NCI-H524 treated with DMSO at 0.1 percent for 48 hours (cell line): ENCODE measurements around the gene CDH26.

Experiments used
- DNase-seq: peaks from one replicate; lab custom pipeline; 2025; lab: John Stamatoyannopoulos, UW

The CDH26 gene

DNA sequence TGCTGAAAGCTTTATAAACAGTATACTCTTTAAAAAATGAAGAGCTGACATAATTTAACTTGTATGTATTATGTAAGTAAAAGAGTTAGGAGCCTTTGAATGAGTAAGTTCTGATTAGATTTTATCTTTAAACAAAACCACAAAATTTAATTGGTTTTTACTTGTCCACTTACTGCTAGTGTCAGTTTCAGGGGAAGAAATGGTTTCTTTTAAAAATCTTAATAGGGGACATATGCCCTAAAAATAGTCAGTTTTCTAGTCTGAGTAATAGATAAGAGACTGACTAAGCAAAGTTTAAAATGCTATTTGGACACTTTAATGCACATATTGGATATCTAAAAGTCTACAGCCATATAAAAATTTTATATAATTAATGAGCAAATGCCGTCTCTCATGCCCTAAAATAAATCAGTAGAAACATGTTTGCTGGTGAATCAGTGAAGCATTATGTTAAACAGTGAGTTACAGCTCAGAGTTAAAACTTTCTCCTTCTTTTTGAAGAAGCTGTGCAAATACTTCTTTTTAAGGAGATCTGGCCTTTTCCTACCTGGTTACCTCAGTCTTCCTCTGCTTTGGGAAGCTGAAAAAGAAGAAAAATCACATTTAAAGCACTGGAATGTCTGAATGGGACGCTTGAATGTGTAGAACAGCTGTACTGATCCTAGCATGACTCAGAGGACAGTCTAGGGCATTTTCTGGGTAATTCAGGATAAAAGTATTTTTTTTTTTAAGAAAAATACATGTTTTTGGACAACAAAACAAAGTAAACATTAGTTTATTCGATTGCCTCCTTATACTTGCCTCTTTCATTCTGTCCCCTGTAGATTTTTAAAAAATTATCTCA lies 55.3 kb downstream of the CDH26 start:
- no peak for DNase-seq

DNA sequence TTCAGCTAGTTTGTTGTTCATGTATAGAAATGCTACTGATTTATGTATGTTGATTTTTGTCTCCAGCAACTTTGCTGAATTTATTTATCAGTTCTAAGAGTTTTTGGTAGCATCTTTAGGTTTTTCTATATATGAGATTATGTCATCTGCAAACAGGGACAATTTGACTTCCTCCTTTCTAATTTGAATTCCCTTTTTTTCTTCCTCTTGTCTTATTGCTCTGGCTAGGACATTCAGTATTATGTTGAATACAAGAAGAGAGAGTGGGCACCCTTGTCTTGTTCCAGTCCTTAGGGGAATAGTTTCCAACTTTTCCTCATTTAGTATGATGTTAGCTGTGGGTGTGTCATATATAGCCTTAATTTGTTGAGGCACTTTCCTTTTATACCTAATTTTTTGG lies 58.2 kb downstream of the CDH26 start:
- no peak for DNase-seq

DNA sequence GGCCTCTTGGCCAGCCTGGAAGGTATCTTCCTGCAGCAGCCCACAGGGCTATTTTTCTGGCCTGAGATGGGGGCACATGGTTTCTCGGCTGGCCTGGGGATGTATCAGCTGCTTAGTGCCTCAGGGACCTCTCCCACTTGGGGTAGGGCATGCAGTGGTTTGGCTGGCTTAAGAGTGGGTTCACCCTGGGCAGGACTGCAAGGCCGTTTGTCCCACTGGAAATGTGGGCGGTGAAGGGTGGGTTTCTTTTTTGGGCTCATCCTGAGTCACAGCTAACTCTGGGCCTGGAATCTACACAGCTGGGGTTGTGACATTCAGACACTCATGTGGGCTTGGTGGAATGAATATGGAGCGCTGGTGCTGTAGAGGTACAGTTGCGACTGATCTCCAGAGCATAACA lies 62.0 kb downstream of the CDH26 start:
- no peak for DNase-seq

DNA sequence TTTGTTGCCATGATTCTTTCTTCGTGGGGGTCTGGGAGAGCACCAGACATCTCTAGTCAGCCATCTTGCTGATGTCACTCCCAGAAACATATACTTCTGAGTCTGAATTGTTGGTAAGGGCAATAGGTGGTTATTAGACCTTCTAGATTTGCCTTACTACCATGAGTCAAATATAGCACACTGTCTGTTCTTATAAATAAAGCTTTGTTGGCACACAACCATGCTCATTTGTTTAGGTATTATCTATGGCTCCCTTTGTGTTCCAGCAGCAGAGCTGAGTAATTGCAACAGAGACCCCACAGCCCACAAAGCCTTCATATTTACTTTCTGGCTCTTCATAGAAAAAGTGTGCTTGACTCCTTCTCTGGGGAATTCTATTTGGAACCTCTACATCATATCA lies 62.9 kb downstream of the CDH26 start:
- DNase-seq: no peak

DNA sequence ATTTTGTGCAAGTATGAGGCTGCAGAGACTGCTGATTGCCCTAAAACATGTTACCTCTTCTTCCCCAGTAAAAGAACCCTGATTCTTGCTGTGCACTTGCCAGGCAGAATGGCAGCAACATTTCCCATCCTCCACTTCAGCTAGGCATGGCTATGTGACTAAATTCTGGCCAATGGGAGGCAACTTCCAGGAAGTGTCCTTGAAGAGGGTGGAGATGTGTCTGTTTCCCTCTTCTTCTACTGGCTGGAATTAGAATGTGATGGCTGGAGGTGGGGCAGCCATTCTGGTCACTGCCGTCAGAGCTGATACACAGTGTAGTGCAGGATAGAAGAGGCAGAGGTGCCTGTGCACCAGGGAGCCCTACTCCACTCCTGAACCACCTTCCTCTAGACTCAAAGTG lies 64.6 kb downstream of the CDH26 start:
- DNase-seq: no peak

DNA sequence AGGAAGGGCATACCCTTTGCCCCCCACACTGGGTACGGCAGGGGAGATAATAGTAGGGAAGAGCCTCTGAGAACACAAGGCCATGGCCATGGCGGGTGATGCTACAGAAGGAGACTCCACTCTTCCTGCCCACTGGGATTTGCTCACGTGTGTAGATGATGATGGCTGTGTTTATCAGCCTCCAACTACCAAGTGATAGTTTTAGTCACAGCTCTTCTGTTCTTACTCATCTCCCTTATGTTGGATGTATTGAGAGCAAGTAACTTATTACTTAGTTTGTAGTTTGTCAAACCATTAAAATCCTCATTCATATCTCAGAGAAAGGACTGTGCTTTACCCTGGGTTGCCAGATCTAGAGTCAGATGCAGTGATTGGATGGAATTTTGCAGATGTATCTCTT lies 66.0 kb downstream of the CDH26 start:
- no peak for DNase-seq

DNA sequence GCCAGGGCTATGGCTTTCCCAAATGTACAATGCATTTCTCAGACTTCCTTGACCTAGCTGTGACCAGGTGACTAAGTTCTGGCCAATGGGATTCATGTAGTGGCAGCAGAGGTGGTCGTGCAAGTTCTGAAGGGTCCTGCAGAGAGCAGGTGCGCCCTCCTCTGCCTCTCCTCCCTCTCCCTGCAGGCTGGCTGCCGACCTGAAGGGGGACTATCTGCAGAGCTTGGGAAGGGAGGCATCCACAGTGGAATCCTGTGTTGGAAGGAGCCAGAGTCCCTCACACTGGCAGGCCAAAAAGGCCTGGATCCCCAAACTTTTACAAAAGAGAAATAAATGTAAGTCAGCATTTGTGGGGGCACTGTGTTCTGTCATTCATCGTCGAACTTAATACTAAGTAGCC lies 66.6 kb downstream of the CDH26 start:
- no peak for DNase-seq

DNA sequence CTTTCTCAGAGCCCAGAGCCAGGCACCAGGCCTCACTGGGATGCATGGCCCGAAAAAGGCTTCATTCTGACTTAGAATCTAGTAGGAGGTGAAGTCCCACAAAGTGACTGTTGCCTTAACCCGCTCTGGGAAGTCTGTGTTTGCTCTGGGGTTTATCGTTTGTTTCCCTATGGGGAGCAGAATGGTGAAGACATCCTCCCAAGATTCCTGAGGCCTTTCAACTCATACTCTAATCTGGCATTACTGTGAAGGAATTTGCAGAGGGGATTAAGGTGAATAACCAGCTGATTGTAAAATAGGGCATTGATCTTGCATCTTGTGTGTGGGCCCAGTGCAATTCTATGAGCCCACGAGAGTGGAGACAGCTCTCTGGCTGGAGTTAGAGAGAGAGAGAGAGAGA lies 67.8 kb downstream of the CDH26 start:
- no peak for DNase-seq

DNA sequence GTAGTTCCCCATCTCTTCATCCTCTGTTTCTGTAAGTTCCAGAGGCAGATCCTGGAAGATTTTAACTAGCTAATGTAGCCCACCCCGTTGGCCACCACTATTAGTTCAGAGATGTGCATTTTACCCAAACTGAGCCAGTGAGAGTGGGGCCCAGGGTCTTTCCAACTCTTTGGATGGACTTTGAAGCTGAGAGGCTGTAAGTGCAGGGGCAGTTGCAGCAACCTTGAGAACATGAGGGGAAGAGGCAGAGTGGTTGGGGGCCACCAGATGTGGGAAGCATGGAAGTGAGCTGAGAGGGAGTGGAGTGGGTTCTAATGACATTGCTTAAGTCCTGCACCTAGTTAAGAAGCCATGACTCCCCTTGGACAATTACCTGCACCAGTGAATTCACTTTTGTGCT lies 72.2 kb downstream of the CDH26 start:
- no peak for DNase-seq

DNA sequence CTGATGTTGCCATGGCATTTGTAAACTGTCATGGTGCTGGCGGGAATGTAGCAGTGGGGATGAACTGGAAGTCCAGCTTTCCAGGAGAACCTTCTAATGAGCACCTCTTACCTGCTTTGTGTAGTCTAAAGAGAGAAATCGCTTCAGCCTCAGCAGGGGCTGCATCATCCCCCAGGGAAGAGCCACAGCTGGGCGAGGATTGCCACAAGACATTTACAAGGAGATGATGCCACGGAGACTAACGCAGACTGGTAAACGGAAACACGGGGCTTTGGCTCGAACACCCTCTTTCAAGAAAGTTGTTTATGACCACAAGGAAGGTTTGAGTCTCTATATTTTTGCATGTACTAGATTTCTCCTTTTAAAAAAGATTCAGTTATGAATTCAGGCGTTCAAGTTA lies 72.9 kb downstream of the CDH26 start:
- no peak for DNase-seq

DNA sequence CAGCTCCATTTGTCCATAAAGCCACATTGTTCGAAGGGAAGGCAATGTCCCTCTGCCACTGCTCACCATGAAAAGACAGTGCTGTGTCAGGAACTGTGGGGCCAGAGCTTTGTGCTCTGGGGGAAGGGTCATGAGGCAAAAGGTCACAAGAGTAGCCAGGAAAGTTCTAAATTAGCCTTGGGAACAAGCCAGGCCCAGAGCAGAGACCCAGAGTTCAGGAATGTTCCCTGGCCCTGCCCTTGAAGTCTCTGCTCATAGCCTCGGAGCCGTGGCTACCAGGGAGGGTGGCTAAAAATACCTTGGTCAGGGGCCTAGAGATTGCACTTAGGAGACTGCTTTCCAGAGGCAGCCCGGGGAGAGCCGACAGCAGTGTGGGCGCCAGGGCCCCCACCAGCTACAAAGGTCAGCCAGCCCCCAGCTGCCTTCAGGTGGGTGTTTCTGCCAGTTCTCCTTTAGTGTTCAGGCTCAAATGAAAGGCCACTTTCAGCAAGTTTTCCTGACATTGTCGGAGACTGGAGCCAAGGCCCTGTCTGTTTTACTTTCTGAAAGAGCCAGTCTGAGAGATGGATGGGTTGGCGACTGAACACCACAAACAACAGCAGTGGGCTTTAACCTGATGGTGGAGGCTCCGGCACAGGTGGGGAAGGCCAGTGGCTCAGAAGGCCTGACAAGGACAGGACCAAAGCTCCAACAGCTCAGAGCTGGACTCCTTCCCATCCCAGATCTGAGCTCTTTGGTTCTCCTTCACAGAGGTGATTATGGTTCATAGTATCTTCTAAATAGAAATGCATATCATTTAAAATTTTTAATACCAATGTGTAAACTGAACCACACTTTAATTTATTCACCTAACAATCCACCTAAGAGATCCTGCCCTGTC lies 76.2 kb downstream of the CDH26 start:
- DNase-seq: no peak

DNA sequence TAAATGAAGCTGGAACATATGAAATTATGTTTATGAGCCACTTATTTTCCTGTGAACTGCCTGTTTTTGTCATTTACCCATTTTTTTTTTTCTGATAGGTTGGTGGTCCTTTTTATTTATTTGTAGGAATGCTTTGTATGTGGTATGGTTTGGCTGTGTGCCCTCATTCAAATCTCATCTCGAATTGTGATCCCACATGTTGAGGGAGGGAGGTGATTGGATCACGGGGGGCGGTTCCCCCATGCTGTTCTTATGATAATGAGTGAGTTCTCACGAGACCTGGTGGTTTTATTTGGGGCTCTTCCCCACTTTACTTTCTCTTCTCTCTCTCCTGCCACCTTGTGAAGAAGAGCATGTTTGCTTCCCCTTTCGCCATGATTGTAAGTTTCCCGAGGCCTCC lies 77.3 kb downstream of the CDH26 start:
- no peak for DNase-seq

DNA sequence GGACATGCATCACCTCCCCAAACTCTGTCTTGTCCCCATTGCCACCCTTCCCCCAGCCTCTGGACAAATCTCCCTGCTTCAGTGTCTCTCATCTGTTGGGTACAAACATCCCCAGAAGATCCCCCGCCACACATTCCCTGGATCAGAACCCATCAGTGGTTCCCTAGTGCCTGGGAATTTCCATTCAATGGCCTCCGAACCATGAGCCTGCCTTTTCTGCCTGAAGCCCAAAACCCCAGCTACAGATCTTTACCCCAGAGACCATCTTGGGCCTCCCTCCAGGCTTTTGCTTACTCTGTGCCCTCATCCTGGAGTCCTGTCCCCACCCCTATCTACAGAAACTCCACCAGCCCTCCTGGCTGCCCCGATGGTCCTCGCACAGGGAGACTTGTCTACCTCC lies 78.1 kb downstream of the CDH26 start:
- no peak for DNase-seq

DNA sequence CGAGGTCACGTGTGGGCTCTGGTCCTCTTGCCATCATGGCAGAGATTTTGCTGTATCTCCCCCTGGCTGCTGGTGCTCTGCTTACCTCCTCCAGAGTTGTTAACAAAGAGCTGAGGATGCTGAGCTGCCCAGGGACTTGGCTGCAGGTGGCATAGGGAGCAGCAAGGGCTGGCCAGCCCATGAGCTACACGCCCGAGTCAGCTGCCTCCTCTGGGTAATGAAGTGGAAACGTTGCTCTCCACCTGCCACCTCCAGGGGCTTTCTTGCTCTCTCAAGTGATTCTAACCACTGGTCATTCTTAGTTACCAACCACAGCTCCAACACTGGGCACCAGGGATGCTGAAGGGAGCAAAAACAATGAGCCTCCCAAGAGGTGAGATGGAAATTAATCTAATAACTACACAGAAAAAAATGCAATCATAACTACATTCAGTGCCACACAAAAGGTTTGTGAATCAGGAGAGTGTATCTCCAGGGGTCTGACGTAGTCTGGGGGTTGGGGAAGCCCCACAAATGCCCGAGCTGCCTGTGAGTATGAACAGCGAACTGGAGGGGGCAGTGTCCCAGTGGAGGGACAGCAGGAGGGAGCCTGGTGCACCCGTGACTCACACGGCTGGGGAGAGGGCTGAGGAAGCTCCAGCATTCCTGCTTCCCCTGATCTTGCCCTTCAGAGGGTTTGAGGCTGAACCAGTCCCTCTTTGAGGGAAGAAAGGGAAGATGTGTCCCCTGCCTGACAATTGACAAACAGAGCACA lies 78.7 kb downstream of the CDH26 start:
- no peak for DNase-seq

DNA sequence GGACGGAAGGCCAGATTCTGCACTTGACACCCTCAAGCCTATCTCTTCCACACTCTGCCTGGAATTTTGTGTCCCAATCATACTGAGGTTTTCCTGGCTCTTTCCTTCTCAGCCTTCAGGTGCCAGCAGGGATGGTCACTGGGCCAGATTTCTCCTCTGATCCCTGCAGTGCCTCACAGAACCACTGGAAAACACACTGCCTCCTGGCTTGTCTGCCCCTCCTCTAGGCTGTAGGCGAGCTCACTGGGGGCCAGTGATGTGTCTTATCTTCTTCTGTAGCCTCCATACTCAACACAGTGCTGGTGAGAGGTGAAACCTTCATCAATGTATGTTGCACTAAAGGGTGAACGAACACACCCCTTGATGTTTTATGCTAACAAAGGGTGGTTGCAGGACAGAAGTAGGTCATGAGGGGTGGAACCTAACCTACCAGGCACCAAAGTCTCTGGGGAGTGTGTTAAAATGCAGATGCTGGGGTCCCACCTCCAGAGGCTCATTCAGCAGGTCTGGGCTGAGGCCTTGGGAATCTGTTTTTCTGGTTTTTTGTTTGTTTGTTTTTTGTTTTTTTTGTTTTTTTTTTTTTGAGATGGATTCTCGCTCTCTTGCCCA lies 80.3 kb downstream of the CDH26 start:
- DNase-seq: no peak

DNA sequence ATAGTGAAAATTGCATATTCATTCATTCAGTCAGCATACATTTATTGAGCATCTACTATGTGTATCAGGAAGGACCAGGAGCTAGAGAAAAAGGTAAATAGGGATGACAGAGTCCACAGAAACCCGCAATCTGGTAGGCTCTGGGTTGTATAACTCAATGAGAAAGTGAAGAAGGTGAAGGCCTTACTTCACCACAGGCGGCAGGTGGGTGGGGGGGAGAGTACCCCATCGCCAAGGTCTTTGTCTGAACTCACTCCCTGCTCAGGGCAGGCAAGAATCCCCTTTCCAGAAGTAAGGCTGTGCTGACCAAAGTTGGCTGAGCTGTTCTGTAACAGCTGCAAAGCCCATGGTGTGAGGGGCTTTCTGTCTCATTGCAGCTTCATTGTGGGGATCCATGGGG lies 81.3 kb downstream of the CDH26 start:
- DNase-seq: no peak

DNA sequence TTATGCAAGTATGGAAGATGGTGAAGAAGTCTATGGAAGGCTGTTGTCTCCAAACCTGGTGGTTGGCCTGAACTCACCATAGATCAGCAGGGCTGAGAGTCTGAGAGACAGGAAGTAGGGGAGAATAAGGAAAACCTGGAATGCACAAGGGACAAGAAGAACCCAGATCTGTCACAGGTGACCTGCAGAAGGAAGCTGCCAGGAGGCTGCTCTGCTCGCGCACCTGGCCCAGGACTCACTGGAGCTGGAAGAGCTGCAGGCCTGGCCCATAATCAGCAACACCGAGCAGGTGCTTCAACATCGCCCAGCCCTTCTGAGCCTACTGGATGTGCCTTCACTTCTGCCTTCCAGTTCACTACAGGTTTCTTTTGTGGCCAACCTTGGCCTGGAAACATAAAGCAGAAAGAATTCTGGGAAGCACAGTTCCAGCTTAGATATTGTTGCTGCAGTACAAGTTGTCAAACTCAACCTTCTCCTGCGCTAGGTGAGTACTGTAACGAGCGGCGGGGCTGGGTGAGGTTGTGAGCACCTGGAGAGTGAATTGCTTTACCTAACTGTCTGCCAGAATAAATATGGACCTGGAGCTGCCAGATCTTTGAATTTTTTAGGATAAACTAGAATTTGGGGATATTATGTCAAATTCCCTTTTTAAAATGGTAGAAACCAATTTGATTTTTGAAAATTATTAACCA lies 82.4 kb downstream of the CDH26 start:
- no peak for DNase-seq

DNA sequence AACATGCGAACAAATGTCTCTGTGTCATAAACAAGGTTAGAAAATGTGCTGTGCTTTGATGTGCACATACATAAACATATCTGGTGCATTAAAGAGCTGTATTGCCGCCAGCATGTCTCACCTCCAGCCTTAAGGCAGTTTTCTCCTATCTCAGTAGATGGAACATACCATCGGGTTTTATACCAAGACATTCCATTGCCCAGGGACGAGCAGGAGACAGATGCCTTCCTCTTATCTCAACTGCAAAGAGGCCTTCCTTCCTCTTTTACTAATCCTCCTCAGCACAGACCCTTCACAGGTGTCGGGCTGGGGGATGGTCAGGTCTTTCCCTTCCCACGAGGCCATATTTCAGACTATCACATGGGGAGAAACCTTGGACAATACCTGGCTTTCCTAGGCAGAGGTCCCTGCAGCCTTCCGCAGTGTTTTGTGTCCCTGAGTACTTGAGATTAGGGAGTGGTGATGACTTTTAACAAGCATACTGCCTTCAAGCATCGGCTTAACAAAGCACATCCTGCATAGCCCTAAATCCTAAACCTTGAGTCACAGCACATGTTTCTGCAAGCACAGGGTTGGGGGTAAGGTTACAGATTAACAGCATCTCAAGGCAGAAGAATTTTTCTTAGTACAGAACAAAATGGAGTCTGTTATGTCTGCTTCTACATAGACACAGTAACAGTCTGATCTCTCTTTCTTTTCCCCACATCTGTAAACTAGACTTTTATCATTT lies 83.4 kb downstream of the CDH26 start:
- DNase-seq: peak; percentile 77

DNA sequence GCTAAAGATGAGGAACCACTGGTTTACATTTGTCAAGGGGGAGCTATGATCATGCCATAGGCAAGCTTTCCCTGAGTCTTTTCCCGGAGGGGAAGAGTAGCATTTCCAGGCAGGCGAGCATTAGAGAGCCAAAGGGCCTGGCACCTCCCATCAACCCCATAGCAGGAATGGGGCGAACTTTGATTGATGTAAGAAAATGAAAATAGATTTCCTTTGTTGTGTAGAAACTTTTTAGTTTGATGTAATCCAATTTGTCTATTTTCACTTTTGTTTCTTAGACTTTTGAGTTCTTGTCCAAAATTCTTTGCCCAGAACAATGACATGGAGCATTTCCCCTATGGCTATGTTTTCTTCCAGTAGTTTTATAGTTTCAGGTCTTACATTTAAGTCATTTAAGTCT lies 85.2 kb downstream of the CDH26 start:
- no peak for DNase-seq

DNA sequence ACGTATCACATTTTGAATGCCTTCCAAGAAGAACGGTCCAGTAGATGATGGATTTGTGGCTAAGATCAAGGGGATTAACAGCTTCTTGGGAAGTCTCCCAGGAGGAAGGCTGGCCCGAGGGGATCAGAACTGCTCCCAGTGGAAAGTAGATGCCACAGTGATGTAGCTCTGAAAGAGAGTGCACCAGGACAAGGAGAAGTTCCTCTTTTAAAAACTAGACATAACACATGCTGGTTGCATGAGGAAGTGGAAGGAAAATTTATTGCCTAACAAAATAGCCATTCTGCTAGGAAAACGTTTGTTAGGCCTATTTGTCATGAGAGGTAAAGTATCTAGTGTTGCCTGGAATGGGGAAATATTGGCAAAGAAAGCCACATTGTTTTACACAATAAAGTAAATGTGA lies 87.8 kb downstream of the CDH26 start:
- no peak for DNase-seq

DNA sequence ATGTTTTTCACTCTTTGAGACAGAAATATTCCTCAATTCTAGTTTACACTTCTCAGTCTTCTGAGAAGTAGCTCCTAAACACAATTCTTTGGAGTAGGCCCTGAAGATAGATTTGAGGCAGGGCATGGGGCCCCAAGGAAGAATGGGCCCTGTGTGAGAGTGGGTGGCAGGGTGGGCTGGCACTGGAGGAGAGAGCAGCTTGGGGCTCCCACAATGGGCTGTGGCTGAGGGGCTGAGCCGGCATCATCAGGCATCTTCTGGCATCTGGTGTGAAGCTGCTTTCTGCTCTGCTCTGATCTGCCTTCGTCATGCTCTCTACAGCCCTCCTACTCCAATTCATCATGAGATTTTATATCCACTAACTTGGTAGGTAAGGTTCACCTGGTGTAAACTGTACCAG lies 88.2 kb downstream of the CDH26 start:
- no peak for DNase-seq
